SK-N-SH (cell line): ENCODE data around the gene INSYN1. TPM values are rescaled to one million over a fixed set of nuclear protein-coding genes. Genes with fewer than 3 reads are reported as not detected.
"Not testable (repeated sequence)": the region's sequence is repeated elsewhere in the genome, so short reads cannot be mapped to it uniquely, and the experiment has no call there.

ENCODE experiments used
- CTCF ChIA-PET: fragments of 300-600, 350-600 bp; formaldehyde crosslinking; extraction: SDS; loops from one replicate; lab custom pipeline; 2021; lab: Yijun Ruan, JAX
- POLR2A ChIA-PET: fragments of 350-600 bp; sonication (Branson Sonifier 250); formaldehyde crosslinking; extraction: SDS; loops from one replicate; lab custom pipeline; 2020; ENCODE audit warnings: antibody characterized with exemption, inconsistent platforms; lab: Yijun Ruan, JAX
- DNase-seq: peaks from one replicate; pipeline ENCODE4 v3.0.0; 2012
- H2AFZ ChIP-seq: fragments of 200-600 bp; sonication (generic); 2 replicates; pipeline ENCODE4 v1.8.1; 2016; ENCODE audit warnings: antibody characterized with exemption, mild to moderate bottlenecking, low read depth
- H3F3A ChIP-seq: fragments of 200-600 bp; sonication (generic); replicated peaks from 2 replicates; pipeline ENCODE3; 2016; ENCODE audit warnings: antibody characterized with exemption, mild to moderate bottlenecking; ENCODE audit not compliant: insufficient read depth
- H3K27ac ChIP-seq, 2 experiments: fragments of 200-500 bp in 1 of 2; fragments of 200-600 bp in 1 of 2; sonication (Bioruptor generic) in 1 of 2; sonication (generic), shearing (Covaris generic) in 1 of 2; 2 replicates each; pipeline versions ENCODE4 v1.5.1 to v1.6.1; 2014 to 2016; ENCODE audit warnings: low read depth in 2 of 2, inconsistent platforms in 1 of 2, low read length in 1 of 2, mild to moderate bottlenecking in 1 of 2, mixed read lengths in 1 of 2
- H3K27me3 ChIP-seq: fragments of 200-600 bp; sonication (generic), shearing (Covaris generic); 2 replicates; pipeline ENCODE4 v1.6.1; 2016; ENCODE audit warnings: mixed run types; ENCODE audit not compliant: insufficient read depth
- H3K36me3 ChIP-seq, 2 experiments: fragments of 200-500 bp in 1 of 2; fragments of 200-600 bp in 1 of 2; sonication (Bioruptor generic) in 1 of 2; sonication (generic) in 1 of 2; replicated peaks in 1 of 2; 2 replicates each; pipeline versions ENCODE3 to v1.5.1; 2014 to 2016; ENCODE audit warnings: low read length in 1 of 2, mild to moderate bottlenecking in 1 of 2; ENCODE audit not compliant: insufficient read depth in 2 of 2, control insufficient read depth in 1 of 2
- H3K4me1 ChIP-seq, 2 experiments: fragments of 200-500 bp in 1 of 2; fragments of 200-600 bp in 1 of 2; sonication (Bioruptor generic) in 1 of 2; sonication (generic), shearing (Covaris generic) in 1 of 2; 2 replicates each; pipeline versions ENCODE4 v1.5.1 to v1.6.1; 2014 to 2016; ENCODE audit warnings: low read depth in 1 of 2, low read length in 1 of 2, mixed run types in 1 of 2; ENCODE audit not compliant: insufficient read depth in 2 of 2, control insufficient read depth in 1 of 2
- H3K4me2 ChIP-seq: fragments of 200-600 bp; sonication (generic), shearing (Covaris generic); 2 replicates; pipeline ENCODE4 v1.6.1; 2017; ENCODE audit warnings: mixed run types
- H3K4me3 ChIP-seq, 2 experiments: fragments of 200-500 bp in 1 of 2; fragments of 200-600 bp in 1 of 2; sonication (Bioruptor generic) in 1 of 2; sonication (generic), shearing (Covaris generic) in 1 of 2; 2 replicates each; pipeline versions ENCODE4 v1.5.1 to v1.8.1; 2014 to 2016; ENCODE audit warnings: low read depth in 2 of 2, inconsistent platforms in 1 of 2, low read length in 1 of 2, mild to moderate bottlenecking in 1 of 2, mixed read lengths in 1 of 2, moderate library complexity in 1 of 2
- H3K79me2 ChIP-seq: fragments of 200-600 bp; sonication (generic); 2 replicates; pipeline ENCODE4 v1.8.1; 2017; ENCODE audit warnings: mild to moderate bottlenecking; ENCODE audit not compliant: insufficient read depth
- H3K9ac ChIP-seq: fragments of 200-600 bp; sonication (generic); 2 replicates; pipeline ENCODE4 v1.6.1; 2017; ENCODE audit warnings: mixed run types
- H3K9me2 ChIP-seq: fragments of 200-600 bp; sonication (generic); 2 replicates; pipeline ENCODE4 v1.6.1; 2017; ENCODE audit warnings: mixed run types
- H3K9me3 ChIP-seq: fragments of 200-600 bp; sonication (generic); 2 replicates; pipeline ENCODE4 v1.6.1; 2017; ENCODE audit warnings: mixed run types, mild to moderate bottlenecking, moderate library complexity
- H4K20me1 ChIP-seq: fragments of 200-600 bp; sonication (generic); 2 replicates; pipeline ENCODE4 v1.6.1; 2017; ENCODE audit warnings: mild to moderate bottlenecking, mixed run types; ENCODE audit not compliant: insufficient read depth
- ELF1 ChIP-seq: IDR thresholded peaks from 2 replicates; pipeline ENCODE4 v1.4.0; 2012
- EZH2phosphoT487 ChIP-seq: fragments of 200-600 bp; sonication (generic); IDR thresholded peaks from 2 replicates; pipeline ENCODE4 v1.6.1; 2017; ENCODE audit warnings: low read depth, mixed run types, mild to moderate bottlenecking, antibody characterized with exemption, moderate library complexity, borderline replicate concordance
- FOSL2 ChIP-seq: IDR thresholded peaks from 2 replicates; pipeline ENCODE4 v1.4.0; 2012; ENCODE audit warnings: low read depth, mild to moderate bottlenecking, moderate library complexity, borderline replicate concordance
- FOXM1 ChIP-seq: IDR thresholded peaks from 2 replicates; pipeline ENCODE4 v1.4.0; 2012; ENCODE audit warnings: low read depth, mild to moderate bottlenecking
- IRF3 ChIP-seq: fragments of 150-350 bp; IDR thresholded peaks from 2 replicates; pipeline ENCODE4 v1.6.1; 2016; ENCODE audit warnings: mild to moderate bottlenecking, low read depth, low read length
- JUND ChIP-seq: IDR thresholded peaks from 2 replicates; pipeline ENCODE4 v1.4.0; 2012
- MEF2A ChIP-seq: IDR thresholded peaks from 2 replicates; pipeline ENCODE4 v1.4.0; 2012; ENCODE audit warnings: low read depth, borderline replicate concordance
- NFIC ChIP-seq: IDR thresholded peaks from 2 replicates; pipeline ENCODE4 v1.4.0; 2012; ENCODE audit warnings: borderline replicate concordance
- NRF1 ChIP-seq: IDR thresholded peaks from 2 replicates; pipeline ENCODE4 v1.6.1; 2012; ENCODE audit warnings: low read depth, mild to moderate bottlenecking, low read length
- TAF1 ChIP-seq: IDR thresholded peaks from 2 replicates; pipeline ENCODE4 v1.6.1; 2012; ENCODE audit warnings: low read depth, mild to moderate bottlenecking, low read length, moderate library complexity, borderline replicate concordance
- TCF12 ChIP-seq: IDR thresholded peaks from 2 replicates; pipeline ENCODE4 v1.4.0; 2012
- USF1 ChIP-seq: IDR thresholded peaks from 2 replicates; pipeline ENCODE4 v1.4.0; 2012; ENCODE audit warnings: low read depth, borderline replicate concordance
- USF2 ChIP-seq: fragments of 150-350 bp; IDR thresholded peaks from 2 replicates; pipeline ENCODE4 v1.6.1; 2017; ENCODE audit warnings: antibody characterized with exemption, low read length, low read depth, borderline replicate concordance
- WGBS: methylation state at CpG from one replicate; pipeline ENCODE4 v1.1.6; 2017; ENCODE audit warnings: low lambda C conversion rate; 5-methylcytosine and 5-hydroxymethylcytosine counted together
- polyA plus RNA-seq, 3 experiments: library from polyadenylated mRNA; depleted of rRNA; stranded (reverse); fragments of >200 nt; gene quantifications; 2 replicates each; pipeline ENCODE4 v1.2.3, GENCODE V29; 2012
- TF ChIP-seq, protein P1 (sequence below): IDR thresholded peaks from 2 replicates; pipeline ENCODE4 v1.4.0; 2012; ENCODE audit warnings: low read depth
- TF ChIP-seq, protein P2 (sequence below): IDR thresholded peaks from 2 replicates; pipeline ENCODE4; 2012

The INSYN1 gene
- polyA plus RNA-seq, 1 of the 3 experiments (the other 2 are of a cell fraction), result 3.7 TPM

GRCh38 chr15:73732930-73733329 lies 20.2 kb downstream of the INSYN1 start:
- CTCF ChIA-PET, result interaction anchor here (0.7 to 1.8 kb wide), 5 partner anchors 21 to 55 kb away, joined by 3 to 5 read pairs (median 4); no protein-coding TSS in a partner anchor
- H3K4me2 ChIP-seq, result no peak overlapping the region

DNA sequence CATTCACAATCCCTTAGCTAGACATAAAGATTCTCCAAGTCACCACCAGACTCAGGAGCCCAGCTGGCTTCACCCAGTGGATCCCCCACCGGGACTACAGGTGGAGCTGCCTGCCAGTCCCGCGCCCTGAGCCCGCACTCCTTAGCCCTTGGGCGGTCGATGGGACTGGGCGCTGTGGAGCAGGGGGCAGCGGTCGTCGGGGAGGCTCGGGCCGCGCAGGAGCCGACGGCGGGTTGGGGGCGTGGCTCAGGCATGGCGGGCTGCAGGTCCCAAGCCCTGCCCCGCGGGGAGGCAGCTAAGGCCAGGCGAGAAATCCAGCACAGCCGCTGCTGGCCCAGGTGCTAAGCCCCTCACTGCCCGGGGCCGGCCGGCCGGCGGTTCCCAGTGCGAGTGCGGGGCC lies 21.1 kb downstream of the INSYN1 start:
- H3K9me3 ChIP-seq, H2AFZ ChIP-seq, H3K36me3 ChIP-seq, H3K4me1 ChIP-seq, H3K9me2 ChIP-seq, POLR2A ChIA-PET, H3K27me3 ChIP-seq, H3K9ac ChIP-seq, H4K20me1 ChIP-seq, H3K27ac ChIP-seq, DNase-seq, H3K4me3 ChIP-seq, H3K79me2 ChIP-seq, H3F3A ChIP-seq, H3K4me2 ChIP-seq: not testable (repeated sequence)
- CTCF ChIA-PET, result interaction anchor here (1.8 kb wide), 1 partner anchor 20 kb away, joined by 5 read pairs; no protein-coding TSS in a partner anchor
- WGBS, result 90% methylated on average over 6 of the region's 29 CpGs

More at GRCh38 chr15:73732930-73733329, 20.2 kb downstream of the INSYN1 start:
- POLR2A ChIA-PET, result no interaction called here
- Histone ChIP-seq H3K36me3 (no peaks in the 10 kb centered on the region), H3K79me2 (no peaks in the 10 kb centered on the region), H3K9me2 (no peaks in the 10 kb centered on the region), H3K4me3 (no peak overlapping the region), H3K9me3 (no peaks in the 10 kb centered on the region), H3K4me1 (peaks cover 0 to 17% of the 10 kb centered on the region in 2 experiments; a peak in 1 of 4 replicates), H2AFZ (no peak overlapping the region), H3K27me3 (no peaks in the 10 kb centered on the region), H3F3A (no peaks in the 10 kb centered on the region), H4K20me1 (no peaks in the 10 kb centered on the region), H3K9ac (no peak overlapping the region), H3K27ac (no peak overlapping the region)
- WGBS, result 60% methylated on average over 1 of the region's 3 CpGs
- DNase-seq, result no peak
- TF ChIP-seq, protein P1, sequence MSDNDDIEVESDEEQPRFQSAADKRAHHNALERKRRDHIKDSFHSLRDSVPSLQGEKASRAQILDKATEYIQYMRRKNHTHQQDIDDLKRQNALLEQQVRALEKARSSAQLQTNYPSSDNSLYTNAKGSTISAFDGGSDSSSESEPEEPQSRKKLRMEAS, result no peak
- TF ChIP-seq ELF1, result no peak
- no peak for TF ChIP-seq MEF2A
- no peak for TF ChIP-seq TAF1
- no peak for TF ChIP-seq TCF12
- TF ChIP-seq FOSL2, result no peak
- no peak for TF ChIP-seq FOXM1
- no peak for TF ChIP-seq USF1
- no peak for TF ChIP-seq IRF3
- no peak for TF ChIP-seq USF2
- TF ChIP-seq JUND, result no peak
- no peak for TF ChIP-seq NRF1
- TF ChIP-seq, protein P2, sequence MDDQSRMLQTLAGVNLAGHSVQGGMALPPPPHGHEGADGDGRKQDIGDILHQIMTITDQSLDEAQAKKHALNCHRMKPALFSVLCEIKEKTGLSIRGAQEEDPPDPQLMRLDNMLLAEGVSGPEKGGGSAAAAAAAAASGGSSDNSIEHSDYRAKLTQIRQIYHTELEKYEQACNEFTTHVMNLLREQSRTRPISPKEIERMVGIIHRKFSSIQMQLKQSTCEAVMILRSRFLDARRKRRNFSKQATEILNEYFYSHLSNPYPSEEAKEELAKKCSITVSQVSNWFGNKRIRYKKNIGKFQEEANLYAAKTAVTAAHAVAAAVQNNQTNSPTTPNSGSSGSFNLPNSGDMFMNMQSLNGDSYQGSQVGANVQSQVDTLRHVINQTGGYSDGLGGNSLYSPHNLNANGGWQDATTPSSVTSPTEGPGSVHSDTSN, result no peak
- no peak for TF ChIP-seq EZH2phosphoT487
- no peak for TF ChIP-seq NFIC
